ENCODE measurements around the gene EXOC6B.

EXOC6B gene

DNA sequence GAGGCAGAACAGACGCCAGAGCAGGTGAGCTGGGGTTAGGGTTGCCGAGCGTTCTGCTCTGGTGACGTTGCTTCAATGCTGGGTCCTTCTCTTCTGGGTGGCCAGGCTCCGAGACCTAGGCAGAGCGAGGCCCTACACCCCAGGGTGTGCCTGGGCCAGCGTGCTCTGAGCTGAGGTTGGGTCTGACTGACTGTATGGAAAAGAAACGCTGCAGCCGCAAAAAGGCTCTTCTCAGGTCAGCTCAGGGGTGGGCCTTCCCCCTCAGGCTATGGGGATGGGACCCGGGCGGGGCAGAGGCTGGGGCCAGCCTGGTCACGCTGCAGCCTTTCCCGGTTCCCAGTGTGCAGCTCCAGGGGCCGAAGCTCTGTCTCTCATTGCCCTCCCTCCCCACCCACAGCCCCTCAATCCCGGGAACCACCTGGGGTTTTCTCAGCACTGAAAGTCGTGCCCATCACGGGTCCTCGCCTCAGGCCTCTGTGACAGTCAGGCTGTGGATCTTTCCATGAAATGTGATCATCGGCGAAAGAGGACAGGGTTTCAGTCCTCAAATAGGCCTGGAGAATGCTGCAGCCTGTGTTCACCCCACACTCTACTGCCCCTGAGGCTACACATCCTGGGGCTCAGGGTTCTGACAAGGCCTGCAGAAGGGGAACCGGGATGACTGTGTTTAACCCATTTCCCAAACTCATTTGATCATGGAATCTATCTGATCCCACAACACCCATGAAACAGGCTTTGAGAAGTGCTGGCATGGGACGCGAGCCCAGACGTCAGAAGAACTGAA lies 697.6 kb downstream of the EXOC6B start:
- in situ Hi-C loops (cut with HindIII; ENCODE audit: low pct_unique_long_range_greater_than_20kb, low sequenced_read_pairs): no loop called here
- no peak for TF ChIP-seq JUND (IDR thresholded peaks at IDR 0.05; ENCODE audit: low read depth)
- no peak for DNase-seq (ENCODE audit: low read depth in 1 of 2, low spot score in 1 of 2)

DNA sequence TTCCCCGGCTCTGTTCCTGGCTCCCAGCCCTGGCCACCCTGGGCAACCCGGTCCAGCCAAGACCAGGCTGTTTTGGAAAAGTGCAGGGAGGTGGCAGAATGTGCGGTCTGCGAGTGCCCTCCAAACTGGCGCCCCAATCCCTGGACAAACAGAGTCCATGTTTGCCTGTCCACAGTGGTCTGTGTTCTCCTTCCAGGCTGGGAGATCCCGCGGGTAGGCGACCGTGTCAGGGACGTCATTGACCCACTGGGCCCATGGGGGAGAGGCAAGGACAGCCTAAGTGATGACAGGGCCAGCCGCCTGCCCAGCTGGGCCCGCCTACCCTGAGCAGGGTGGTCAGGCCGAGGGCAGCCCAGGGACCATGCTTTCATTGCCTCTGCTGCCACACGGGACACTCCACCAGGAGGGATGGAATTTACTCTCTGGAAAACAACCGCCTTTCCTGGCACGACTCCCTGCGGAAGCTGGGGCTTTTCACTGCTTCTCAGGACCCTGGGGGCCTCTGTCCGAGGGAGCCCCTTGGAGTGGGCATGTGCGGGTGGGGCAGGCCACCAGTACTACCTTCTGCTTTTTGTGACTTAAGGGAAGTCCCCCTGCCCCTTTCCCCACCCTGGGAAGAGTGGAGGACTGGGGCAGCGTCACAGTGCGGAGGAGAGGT lies 698.3 kb downstream of the EXOC6B start:
- in situ Hi-C loops (cut with HindIII; ENCODE audit: low pct_unique_long_range_greater_than_20kb, low sequenced_read_pairs): no loop called here

DNA sequence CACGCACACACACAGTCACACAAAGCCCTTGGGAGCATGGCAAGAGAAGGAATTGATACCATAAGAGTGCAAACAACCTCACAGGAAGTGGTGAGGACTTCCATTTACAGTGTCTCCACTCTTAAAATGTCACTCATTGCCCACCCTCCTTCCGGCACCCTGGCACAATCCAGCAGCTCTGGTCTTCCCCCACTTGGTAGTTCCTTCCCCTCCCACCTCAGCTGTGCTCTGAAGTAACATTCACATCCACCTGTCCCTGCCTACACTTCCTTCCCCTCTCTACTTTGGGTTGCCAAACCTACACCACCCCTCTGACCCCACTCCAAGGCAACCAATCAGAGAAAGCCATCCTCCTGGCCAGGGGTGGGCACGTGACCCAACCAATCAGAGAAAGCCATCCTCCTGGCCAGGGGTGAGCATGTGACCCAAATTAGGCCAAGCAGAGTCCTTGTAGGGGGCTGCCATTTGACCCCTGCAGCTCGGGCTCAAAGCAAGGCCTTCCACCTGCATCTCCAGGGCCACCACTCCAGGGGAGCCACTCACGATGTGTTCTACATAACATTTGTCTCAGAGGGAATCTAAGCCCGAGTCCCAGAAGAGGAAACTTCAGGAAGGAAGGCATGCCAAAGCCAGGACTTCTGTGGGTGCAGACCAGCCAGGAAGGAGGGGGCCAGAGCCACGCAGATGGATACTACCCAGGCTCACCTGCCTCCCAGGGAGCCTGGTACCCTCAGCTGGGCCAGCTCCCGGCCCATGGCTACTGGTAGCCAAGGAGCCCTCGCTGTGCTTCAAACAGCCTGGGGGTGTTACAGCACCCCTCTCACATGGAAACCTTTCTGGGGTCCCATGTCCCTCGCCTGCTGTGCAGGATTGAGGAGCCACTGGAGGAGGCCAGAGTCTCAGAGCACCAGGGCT lies 699.4 kb downstream of the EXOC6B start:
- no peak for DNase-seq (ENCODE audit: low read depth in 1 of 2, low spot score in 1 of 2)

More for the DNA sequence above, 698.3 kb downstream of the EXOC6B start:
- no peak for DNase-seq (ENCODE audit: low read depth in 1 of 2, low spot score in 1 of 2)
- TF ChIP-seq JUND (IDR thresholded peaks at IDR 0.05; ENCODE audit: low read depth): no peak

More for the DNA sequence above, 699.4 kb downstream of the EXOC6B start:
- in situ Hi-C loops (cut with HindIII; ENCODE audit: low pct_unique_long_range_greater_than_20kb, low sequenced_read_pairs): no loop called here
- TF ChIP-seq JUND (IDR thresholded peaks at IDR 0.05; ENCODE audit: low read depth): no peak

Measured in T47D (cell line).